Gastroesophageal sphincter (tissue), 4 donors: ENCODE results near the gene RBM42. TPM values are rescaled to one million over a fixed set of nuclear protein-coding genes. Genes with fewer than 3 reads are reported as not detected.

Source experiments
- ATAC-seq: fragments of 150-250 bp; one replicate; pipeline ENCODE4 v1.9.1; 2016; ENCODE audit warnings: mild to moderate bottlenecking, moderate library complexity
- H3K27ac ChIP-seq, 4 donors: fragments of 200-600 bp; sonication (generic) in 3 of 4; 1 replicate in 3 of 4; 2 replicates in 1 of 4; pipeline ENCODE4 v1.5.1; 2016 to 2019
- H3K27me3 ChIP-seq: fragments of 200-600 bp; sonication (generic); one replicate; pipeline ENCODE4 v1.5.1; 2019
- H3K36me3 ChIP-seq, 2 donors: fragments of 200-600 bp; sonication (generic); one replicate each; pipeline ENCODE4 v1.5.1; 2019; ENCODE audit warnings: control low read depth in 1 of 2
- H3K4me1 ChIP-seq, 3 donors: fragments of 200-600 bp; sonication (generic); 1 replicate in 2 of 3; 2 replicates in 1 of 3; pipeline ENCODE4 v1.5.1; 2016 to 2019; ENCODE audit warnings: control low read depth in 2 of 3
- H3K4me3 ChIP-seq, 2 donors: fragments of 200-600 bp; sonication (generic); one replicate each; pipeline ENCODE4 v1.5.1; 2019; ENCODE audit warnings: mild to moderate bottlenecking in 1 of 2, moderate library complexity in 1 of 2
- H3K9me3 ChIP-seq, 3 donors: fragments of 200-600 bp; sonication (generic); one replicate each; pipeline ENCODE4 v1.5.1; 2017 to 2019; ENCODE audit warnings: control low read depth in 2 of 3
- CTCF ChIP-seq, 4 experiments: fragments of 200-600 bp in 2 of 4; fragments of 450-650 bp in 2 of 4; sonication (generic) in 1 of 4; IDR thresholded peaks; one replicate each; pipeline ENCODE4 v1.5.1; 2017 to 2019; ENCODE audit warnings: antibody characterized with exemption in 4 of 4, mild to moderate bottlenecking in 2 of 4, moderate library complexity in 2 of 4
- EP300 ChIP-seq: sonication (generic); formaldehyde crosslinking; IDR thresholded peaks from one replicate; pipeline ENCODE4 v1.6.1; 2017; ENCODE audit warnings: antibody characterized with exemption, mild to moderate bottlenecking
- POLR2A ChIP-seq, 2 donors: fragments of 450-650 bp; IDR thresholded peaks; one replicate each; pipeline ENCODE4 v1.6.1; 2017; ENCODE audit warnings: antibody characterized with exemption in 2 of 2, mild to moderate bottlenecking in 2 of 2, moderate library complexity in 1 of 2
- POLR2AphosphoS5 ChIP-seq: sonication (generic); formaldehyde crosslinking; IDR thresholded peaks from one replicate; pipeline ENCODE4 v1.6.1; 2017; ENCODE audit warnings: antibody characterized with exemption
- WGBS, 2 donors: methylation state at CpG; one replicate each; pipeline ENCODE4 v1.1.5; 2018; ENCODE audit warnings: low coverage in 1 of 2; 5-methylcytosine and 5-hydroxymethylcytosine counted together
- total RNA-seq, 4 donors: library from RNA; depleted of rRNA; stranded (reverse); fragments of >200 nt; gene quantifications; one replicate each; pipeline ENCODE4 v1.1.0, GENCODE V29; 2016

Gene RBM42
- total RNA-seq, 4 donors from 2014 or later = 66.1 to 98.0 (median 72.8) TPM

DNA sequence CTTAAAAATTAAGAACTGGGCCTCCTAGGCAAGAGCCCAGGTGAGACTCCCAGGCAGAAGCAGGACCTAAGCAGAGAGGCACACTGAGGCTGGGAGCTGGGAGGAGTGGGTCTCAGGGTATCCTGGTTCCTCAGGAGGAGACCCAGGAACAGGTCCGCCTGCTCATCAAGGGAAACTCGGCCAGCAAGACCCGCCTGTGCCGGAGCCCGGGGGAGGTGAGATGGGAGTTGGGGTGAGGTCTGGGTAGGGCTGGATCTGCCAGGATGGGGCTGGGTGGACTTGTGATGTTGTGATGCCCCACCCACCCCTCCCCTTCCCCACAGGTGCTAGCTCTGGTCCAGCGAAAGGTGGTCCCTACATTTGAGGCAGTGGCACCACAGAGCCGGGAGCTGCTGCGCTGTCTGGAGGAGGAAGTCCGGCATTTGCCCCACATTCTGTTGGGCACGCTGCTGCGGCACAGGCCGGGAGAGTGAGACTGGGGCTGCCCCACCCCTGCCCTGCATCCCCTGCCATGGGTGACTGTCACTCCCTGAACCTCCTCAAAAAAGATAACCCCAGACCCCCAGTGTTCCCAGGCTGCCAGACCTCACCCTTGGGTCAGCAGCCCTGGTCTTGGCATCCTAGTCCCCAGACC lies 9.4 kb upstream of the RBM42 start:
- no peak for TF ChIP-seq POLR2AphosphoS5
- no peak for TF ChIP-seq CTCF (IDR thresholded peaks at IDR 0.05)
- no peak for TF ChIP-seq EP300
- TF ChIP-seq POLR2A (IDR thresholded peaks at IDR 0.05) = no peak
- Histone ChIP-seq H3K36me3 (peaks cover 0 to 68% of the 10 kb centered on the region in 2 donors), H3K27me3 (no peaks in the 10 kb centered on the region), H3K4me1 (no peaks in the 10 kb centered on the region), H3K9me3 (no peaks in the 10 kb centered on the region), H3K4me3 (no peak overlapping the region), H3K27ac (no peak overlapping the region)
- 85% methylated on average over 5 of the region's 12 CpGs; no CpG with 5 or more reads in 1 of the 2 donors for WGBS, 2 donors
- no peak for ATAC-seq

DNA sequence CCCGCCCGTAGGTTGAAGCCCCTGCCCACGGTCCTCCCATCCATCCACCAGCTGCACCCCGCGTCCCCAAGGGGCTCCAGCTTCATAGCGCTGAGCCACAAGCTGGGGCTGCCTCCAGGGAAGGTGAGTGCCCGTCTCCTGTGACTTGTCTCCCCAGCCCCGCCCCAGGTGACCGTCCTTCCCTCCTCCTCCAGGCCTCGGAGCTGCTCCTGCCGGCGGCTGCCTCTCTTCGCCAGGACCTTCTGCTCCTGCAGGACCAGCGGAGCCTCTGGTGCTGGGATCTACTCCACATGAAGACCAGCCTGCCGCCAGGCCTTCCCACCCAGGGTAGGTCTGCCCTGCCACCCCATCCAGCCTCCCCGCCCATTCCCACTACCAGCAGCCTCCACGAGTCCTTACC lies 8.8 kb upstream of the RBM42 start:
- TF ChIP-seq CTCF (IDR thresholded peaks at IDR 0.05) = no peak
- TF ChIP-seq POLR2AphosphoS5 = no peak
- no peak for TF ChIP-seq POLR2A (IDR thresholded peaks at IDR 0.05)
- TF ChIP-seq EP300 = no peak
- no peak for ATAC-seq
- H3K4me1 ChIP-seq = no peaks in the 10 kb centered on the region
- no peaks in the 10 kb centered on the region for H3K27me3 ChIP-seq
- H3K9me3 ChIP-seq = no peaks in the 10 kb centered on the region
- WGBS, 2 donors = 80 to 87% methylated on average over 1 to 14 of the region's 17 CpGs
- peaks cover 0 to 62% of the 10 kb centered on the region in 2 donors for H3K36me3 ChIP-seq
- no peak overlapping the region for H3K4me3 ChIP-seq
- no peak overlapping the region for H3K27ac ChIP-seq

DNA sequence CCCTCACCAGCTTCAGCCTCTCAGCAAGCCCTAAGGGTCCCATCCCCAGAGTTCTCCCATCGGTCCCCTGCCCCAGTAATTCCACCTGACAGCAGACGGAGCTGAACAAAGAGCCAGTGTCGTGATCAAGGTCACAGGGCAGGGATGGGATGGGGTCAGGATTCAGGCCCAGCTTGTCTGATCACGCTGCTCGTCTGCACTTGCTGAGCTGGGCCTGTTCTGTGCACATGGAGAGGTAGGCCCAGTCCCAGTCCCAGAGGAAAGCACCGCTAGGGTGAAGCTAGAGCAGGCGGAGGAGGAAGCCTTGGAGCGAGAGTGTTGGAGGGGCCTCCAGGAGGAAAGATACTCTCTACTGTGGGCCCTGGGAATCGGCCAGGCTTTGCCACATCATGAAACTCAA lies 7.1 kb upstream of the RBM42 start:
- ATAC-seq = no peak
- H3K27me3 ChIP-seq = no peaks in the 10 kb centered on the region
- no peak overlapping the region for H3K27ac ChIP-seq
- TF ChIP-seq EP300 = no peak
- no peak for TF ChIP-seq POLR2A (IDR thresholded peaks at IDR 0.05)
- no peak for TF ChIP-seq CTCF (IDR thresholded peaks at IDR 0.05)
- no peak for TF ChIP-seq POLR2AphosphoS5
- no peaks in the 10 kb centered on the region for H3K9me3 ChIP-seq
- H3K4me3 ChIP-seq = no peak overlapping the region
- H3K36me3 ChIP-seq = peaks cover 0 to 45% of the 10 kb centered on the region in 2 donors
- WGBS, 2 donors = 100% methylated on average over 2 of the region's 9 CpGs
- H3K4me1 ChIP-seq = no peaks in the 10 kb centered on the region

GRCh38 chr19:35622750-35623149 lies 6.1 kb upstream of the RBM42 start:
- H3K9me3 ChIP-seq = no peaks in the 10 kb centered on the region
- H3K27ac ChIP-seq = no peak overlapping the region
- TF ChIP-seq EP300 = no peak
- no peak for TF ChIP-seq POLR2A (IDR thresholded peaks at IDR 0.05)
- no peak for TF ChIP-seq POLR2AphosphoS5
- TF ChIP-seq CTCF (IDR thresholded peaks at IDR 0.05) = no peak
- H3K4me1 ChIP-seq = peaks cover 0 to 2% (median 0%) of the 10 kb centered on the region in 3 donors
- H3K36me3 ChIP-seq = peaks cover 0 to 35% of the 10 kb centered on the region in 2 donors
- ATAC-seq = no peak
- H3K27me3 ChIP-seq = no peaks in the 10 kb centered on the region
- 80 to 87% methylated on average over 2 to 3 of the region's 13 CpGs for WGBS, 2 donors
- no peak overlapping the region for H3K4me3 ChIP-seq

GRCh38 chr19:35623327-35624010 lies 5.4 kb upstream of the RBM42 start:
- Histone ChIP-seq H3K36me3 (peaks cover 0 to 28% of the 10 kb centered on the region in 2 donors), H3K9me3 (no peaks in the 10 kb centered on the region), H3K27me3 (no peaks in the 10 kb centered on the region), H3K4me3 (no peak overlapping the region), H3K4me1 (peaks cover 0 to 8% (median 0%) of the 10 kb centered on the region in 3 donors), H3K27ac (no peak overlapping the region)
- ATAC-seq = no peak
- TF ChIP-seq CTCF (IDR thresholded peaks at IDR 0.05) = no peak
- 86 to 100% methylated on average over 1 to 6 of the region's 6 CpGs for WGBS, 2 donors
